H9 (cell line): ENCODE results near the gene LRP8. TPM values are rescaled to one million over a fixed set of nuclear protein-coding genes. Genes with fewer than 3 reads are reported as not detected.

Source experiments
- DNase-seq: peaks from one replicate; pipeline ENCODE4 v3.0.0-alpha.2; 2017
- H2AFZ ChIP-seq: one replicate; pipeline ENCODE4 v1.6.1; 2013; ENCODE audit warnings: mild to moderate bottlenecking, low read length, control low read depth, moderate library complexity
- H2AK5ac ChIP-seq: 2 replicates; pipeline ENCODE4 v1.6.1; 2013; ENCODE audit warnings: low read length, control low read depth, mixed read lengths; ENCODE audit not compliant: insufficient read length
- H2BK120ac ChIP-seq: one replicate; pipeline ENCODE4 v1.6.1; 2013; ENCODE audit warnings: low read depth, mild to moderate bottlenecking, low read length, control low read depth, inconsistent platforms; ENCODE audit not compliant: poor library complexity, severe bottlenecking
- H2BK12ac ChIP-seq: 2 replicates; pipeline ENCODE4 v1.6.1; 2013; ENCODE audit warnings: low read length, control low read depth, mixed read lengths, low read depth; ENCODE audit not compliant: insufficient read length
- H2BK15ac ChIP-seq: 2 replicates; pipeline ENCODE4 v1.6.1; 2013; ENCODE audit warnings: low read depth, low read length, control low read depth
- H2BK20ac ChIP-seq: one replicate; pipeline ENCODE4 v1.6.1; 2013; ENCODE audit warnings: low read depth, mild to moderate bottlenecking, low read length, control low read depth, inconsistent platforms; ENCODE audit not compliant: poor library complexity, severe bottlenecking
- H2BK5ac ChIP-seq: 2 replicates; pipeline ENCODE4 v1.6.1; 2013; ENCODE audit warnings: low read length, control low read depth, mixed read lengths; ENCODE audit not compliant: insufficient read length
- H3K14ac ChIP-seq: 2 replicates; pipeline ENCODE4 v1.6.1; 2013; ENCODE audit warnings: low read length, control low read depth; ENCODE audit not compliant: insufficient read depth
- H3K18ac ChIP-seq: 2 replicates; pipeline ENCODE4 v1.6.1; 2013; ENCODE audit warnings: low read depth, mild to moderate bottlenecking, mixed read lengths, low read length, control low read depth; ENCODE audit not compliant: insufficient read length
- H3K23ac ChIP-seq: 2 replicates; pipeline ENCODE4 v1.6.1; 2013; ENCODE audit warnings: low read length, control low read depth, mixed read lengths, low read depth; ENCODE audit not compliant: insufficient read length
- H3K23me2 ChIP-seq: 2 replicates; pipeline ENCODE4 v1.6.1; 2013; ENCODE audit warnings: low read depth, mild to moderate bottlenecking, mixed read lengths, low read length, control low read depth; ENCODE audit not compliant: insufficient read length, poor library complexity, severe bottlenecking
- H3K27ac ChIP-seq: 2 replicates; pipeline ENCODE4 v1.5.1; 2013; ENCODE audit warnings: low read length, control low read depth, mixed read lengths, low read depth; ENCODE audit not compliant: insufficient read length
- H3K27me3 ChIP-seq: 2 replicates; pipeline ENCODE4 v1.6.1; 2013; ENCODE audit warnings: low read length, control low read depth, inconsistent platforms; ENCODE audit not compliant: insufficient read depth
- H3K4ac ChIP-seq: 2 replicates; pipeline ENCODE4 v1.6.1; 2013; ENCODE audit warnings: low read depth, mild to moderate bottlenecking, control low read depth, inconsistent platforms, low read length, moderate library complexity
- H3K4me1 ChIP-seq: 2 replicates; pipeline ENCODE4 v1.6.1; 2013; ENCODE audit warnings: low read length, control low read depth, inconsistent platforms; ENCODE audit not compliant: insufficient read depth
- H3K4me2 ChIP-seq: 2 replicates; pipeline ENCODE4 v1.6.1; 2013; ENCODE audit warnings: low read length, control low read depth, mixed read lengths; ENCODE audit not compliant: insufficient read length, insufficient read depth
- H3K56ac ChIP-seq: 2 replicates; pipeline ENCODE4 v1.6.1; 2013; ENCODE audit warnings: low read depth, mild to moderate bottlenecking, mixed read lengths, low read length, control low read depth; ENCODE audit not compliant: insufficient read length
- H3K79me1 ChIP-seq: 2 replicates; pipeline ENCODE4 v1.6.1; 2013; ENCODE audit warnings: low read depth, mild to moderate bottlenecking, moderate library complexity, low read length, control low read depth, inconsistent platforms; ENCODE audit not compliant: insufficient read depth, poor library complexity, severe bottlenecking
- H3K79me2 ChIP-seq: 2 replicates; pipeline ENCODE4 v1.6.1; 2013; ENCODE audit warnings: low read length, control low read depth, inconsistent platforms; ENCODE audit not compliant: insufficient read depth
- H3K9ac ChIP-seq: 2 replicates; pipeline ENCODE4 v1.6.1; 2013; ENCODE audit warnings: low read length, control low read depth, mixed read lengths; ENCODE audit not compliant: insufficient read length; ENCODE audit errors: extremely low read depth
- H3K9me3 ChIP-seq: one replicate; pipeline ENCODE4 v1.6.1; 2013; ENCODE audit warnings: low read depth, low read length, inconsistent platforms; ENCODE audit not compliant: control insufficient read depth
- H3T11ph ChIP-seq: one replicate; pipeline ENCODE4 v1.6.1; 2013; ENCODE audit warnings: mild to moderate bottlenecking, low read length, control low read depth, inconsistent platforms
- H4K20me1 ChIP-seq: one replicate; pipeline ENCODE4 v1.6.1; 2013; ENCODE audit not compliant: control insufficient read depth, insufficient read length, insufficient read depth
- H4K5ac ChIP-seq: 2 replicates; pipeline ENCODE4 v1.6.1; 2013; ENCODE audit warnings: low read depth, mild to moderate bottlenecking, mixed read lengths, low read length, control low read depth; ENCODE audit not compliant: insufficient read length
- H4K8ac ChIP-seq: replicated peaks from 2 replicates; pipeline ENCODE4 v1.6.1; 2013; ENCODE audit warnings: low read length, control low read depth, mixed read lengths, low read depth; ENCODE audit not compliant: insufficient read length
- H4K91ac ChIP-seq: 2 replicates; pipeline ENCODE4 v1.6.1; 2013; ENCODE audit warnings: low read depth, mild to moderate bottlenecking, moderate library complexity, mixed read lengths, low read length, control low read depth; ENCODE audit not compliant: insufficient read length
- H3K27ac Mint-ChIP-seq, 3 experiments: 2 replicates in 2 of 3; 3 replicates in 1 of 3; pipeline ENCODE4 v1.8.0; 2020 to 2021; ENCODE audit warnings: mixed read lengths in 3 of 3, mild to moderate bottlenecking in 1 of 3, moderate library complexity in 1 of 3
- H3K27me3 Mint-ChIP-seq: 2 replicates; pipeline ENCODE4 v1.8.0; 2021; ENCODE audit warnings: low read depth, mild to moderate bottlenecking, moderate library complexity, mixed read lengths
- H3K36me3 Mint-ChIP-seq, 3 experiments: 2 replicates in 2 of 3; 3 replicates in 1 of 3; pipeline ENCODE4 v1.8.0; 2020 to 2021; ENCODE audit warnings: low read depth in 3 of 3, mixed read lengths in 3 of 3; ENCODE audit not compliant: insufficient read depth in 1 of 3
- H3K4me1 Mint-ChIP-seq, 2 experiments: 2 replicates each; pipeline ENCODE4 v1.8.0; 2020; ENCODE audit warnings: mixed read lengths in 2 of 2
- H3K4me3 Mint-ChIP-seq, 2 experiments: 2 replicates in 1 of 2; 3 replicates in 1 of 2; pipeline ENCODE4 v1.8.0; 2020 to 2021; ENCODE audit warnings: mild to moderate bottlenecking in 2 of 2, mixed read lengths in 2 of 2, moderate library complexity in 1 of 2
- H3K9me3 Mint-ChIP-seq, 2 experiments: 2 replicates in 1 of 2; 3 replicates in 1 of 2; pipeline ENCODE4 v1.8.0; 2020; ENCODE audit warnings: mild to moderate bottlenecking in 2 of 2, mixed read lengths in 2 of 2, moderate library complexity in 1 of 2
- WGBS: extraction: QIAGEN DNeasy Blood & Tissue Kit; methylation state at CpG from one replicate; pipeline ENCODE4 v1.1.7; 2013; ENCODE audit warnings: missing lambda C conversion rate, low lambda C conversion rate, mixed read lengths; ENCODE audit not compliant: insufficient read length; ENCODE audit errors: extremely low coverage; 5-methylcytosine and 5-hydroxymethylcytosine counted together
- total RNA-seq: library from RNA; stranded (reverse); gene quantifications from 2 replicates; pipeline ENCODE4 v1.2.1, GENCODE V29; 2021
- TF ChIP-seq, protein P1 (sequence below): fragments of 200-600 bp; sonication (generic); conservative IDR thresholded peaks from 3 replicates; pipeline ENCODE4 v1.8.0; 2021; ENCODE audit warnings: antibody characterized with exemption, mild to moderate bottlenecking

Gene LRP8
- total RNA-seq, 1 experiment from 2014 or later: 78.6 TPM

DNA sequence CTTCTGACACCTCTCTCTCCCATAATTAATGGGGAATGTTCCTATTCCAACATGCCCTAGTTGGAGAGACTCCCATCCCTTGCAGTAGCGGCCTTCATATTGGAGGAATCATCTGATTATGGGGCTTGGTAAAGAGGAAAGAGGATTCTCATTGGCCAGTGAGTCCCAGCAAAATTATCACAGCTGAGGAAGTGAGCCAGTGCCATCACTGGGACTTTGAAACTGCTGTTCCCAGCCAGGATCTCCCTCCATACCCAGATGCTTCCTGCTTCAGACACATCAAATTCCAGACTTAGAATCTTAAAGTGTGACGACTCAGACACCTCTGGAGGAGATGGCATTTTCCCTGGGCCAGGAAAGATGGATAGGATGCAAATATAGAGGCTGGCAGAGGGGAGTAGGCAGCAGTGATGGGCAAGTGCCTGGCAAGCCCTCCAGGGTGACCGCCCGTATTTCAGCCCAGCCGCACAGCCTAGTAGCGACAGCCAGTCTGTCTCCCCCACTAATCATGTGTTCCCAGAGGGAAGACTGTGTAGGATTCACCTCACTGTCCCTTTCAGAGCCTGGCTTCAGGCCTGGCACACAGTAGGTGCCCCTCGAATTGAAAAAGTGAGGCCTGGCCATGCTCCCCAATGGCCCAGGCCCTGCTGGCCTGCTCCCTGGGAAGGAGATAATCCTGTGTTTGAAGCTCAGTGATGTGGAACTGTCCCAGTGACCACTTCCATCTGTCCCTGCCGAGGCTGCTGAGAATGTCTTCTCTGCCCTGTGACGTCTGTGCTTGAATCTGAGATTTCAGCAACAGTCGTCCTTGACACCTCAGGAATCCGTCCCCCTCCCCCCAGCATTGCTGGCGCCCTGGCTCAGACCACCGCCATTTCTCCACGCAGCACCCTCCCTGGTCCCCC is 48.3 kb downstream of the LRP8 start:
- Histone ChIP-seq H3K79me2 (no peaks in the 10 kb centered on the region), H2BK15ac (no peak overlapping the region), H4K20me1 (no peaks in the 10 kb centered on the region), H2AFZ (no peak overlapping the region), H3K4me2 (no peak overlapping the region), H3K23ac (no peak overlapping the region), H2AK5ac (no peak overlapping the region), H3K9me3 (no peaks in the 10 kb centered on the region), H2BK12ac (no peak overlapping the region), H3K4me1 (no peaks in the 10 kb centered on the region), H2BK5ac (no peak overlapping the region), H3K23me2 (peaks cover 2% of the 10 kb centered on the region), H2BK20ac (no peak overlapping the region), H3K9ac (no peak overlapping the region), H4K91ac (no peak overlapping the region), H3T11ph (no peak overlapping the region), H3K27ac (no peak overlapping the region), H3K79me1 (no peaks in the 10 kb centered on the region), H4K5ac (no peak overlapping the region), H3K4ac (no peak overlapping the region), H3K18ac (no peak overlapping the region), H4K8ac (no peak overlapping the region), H3K56ac (no peak overlapping the region), H3K27me3 (no peaks in the 10 kb centered on the region), H3K14ac (no peak overlapping the region), H2BK120ac (no peak overlapping the region)
- Mint-ChIP-seq H3K27me3 (no peaks in the 10 kb centered on the region; the same call in 1 of the 2 replicates), H3K27ac (peak overlapping the region; percentile 10 to 52 (median 30); a peak in 4 of 7 replicates), H3K36me3 (peaks cover 43 to 71% (median 61%) of the 10 kb centered on the region in 3 experiments; a peak in 6 of 7 replicates), H3K4me1 (no peaks in the 10 kb centered on the region), H3K4me3 (no peak overlapping the region; a peak in 1 of 5 replicates), H3K9me3 (no peaks in the 10 kb centered on the region)
- no CpG with 5 or more reads among the region's 14 CpGs for WGBS
- TF ChIP-seq, protein P1, sequence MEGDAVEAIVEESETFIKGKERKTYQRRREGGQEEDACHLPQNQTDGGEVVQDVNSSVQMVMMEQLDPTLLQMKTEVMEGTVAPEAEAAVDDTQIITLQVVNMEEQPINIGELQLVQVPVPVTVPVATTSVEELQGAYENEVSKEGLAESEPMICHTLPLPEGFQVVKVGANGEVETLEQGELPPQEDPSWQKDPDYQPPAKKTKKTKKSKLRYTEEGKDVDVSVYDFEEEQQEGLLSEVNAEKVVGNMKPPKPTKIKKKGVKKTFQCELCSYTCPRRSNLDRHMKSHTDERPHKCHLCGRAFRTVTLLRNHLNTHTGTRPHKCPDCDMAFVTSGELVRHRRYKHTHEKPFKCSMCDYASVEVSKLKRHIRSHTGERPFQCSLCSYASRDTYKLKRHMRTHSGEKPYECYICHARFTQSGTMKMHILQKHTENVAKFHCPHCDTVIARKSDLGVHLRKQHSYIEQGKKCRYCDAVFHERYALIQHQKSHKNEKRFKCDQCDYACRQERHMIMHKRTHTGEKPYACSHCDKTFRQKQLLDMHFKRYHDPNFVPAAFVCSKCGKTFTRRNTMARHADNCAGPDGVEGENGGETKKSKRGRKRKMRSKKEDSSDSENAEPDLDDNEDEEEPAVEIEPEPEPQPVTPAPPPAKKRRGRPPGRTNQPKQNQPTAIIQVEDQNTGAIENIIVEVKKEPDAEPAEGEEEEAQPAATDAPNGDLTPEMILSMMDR: no peak
- DNase-seq: no peak
